Stimulated activated CD4-positive, alpha-beta T cell treated with anti-CD3 and anti-CD28 coated beads, Interleukin-1b, Interleukin-23, amount 100 ng/mL, for 24 hours (primary cell): ENCODE data around the gene ATP10A.
"Not testable (repeated sequence)": the region's sequence is repeated elsewhere in the genome, so short reads cannot be mapped to it uniquely, and the experiment has no call there.

ENCODE experiments used
- DNase-seq, 4 experiments: peaks; one replicate each; pipeline ENCODE4 v3.0.0-alpha.2; 2020; ENCODE audit warnings: low read depth in 4 of 4, low spot score in 1 of 4

The ATP10A gene

GRCh38 chr15:25776071-25776746 is 86.9 kb downstream of the ATP10A start:
- DNase-seq, result no peak

DNA sequence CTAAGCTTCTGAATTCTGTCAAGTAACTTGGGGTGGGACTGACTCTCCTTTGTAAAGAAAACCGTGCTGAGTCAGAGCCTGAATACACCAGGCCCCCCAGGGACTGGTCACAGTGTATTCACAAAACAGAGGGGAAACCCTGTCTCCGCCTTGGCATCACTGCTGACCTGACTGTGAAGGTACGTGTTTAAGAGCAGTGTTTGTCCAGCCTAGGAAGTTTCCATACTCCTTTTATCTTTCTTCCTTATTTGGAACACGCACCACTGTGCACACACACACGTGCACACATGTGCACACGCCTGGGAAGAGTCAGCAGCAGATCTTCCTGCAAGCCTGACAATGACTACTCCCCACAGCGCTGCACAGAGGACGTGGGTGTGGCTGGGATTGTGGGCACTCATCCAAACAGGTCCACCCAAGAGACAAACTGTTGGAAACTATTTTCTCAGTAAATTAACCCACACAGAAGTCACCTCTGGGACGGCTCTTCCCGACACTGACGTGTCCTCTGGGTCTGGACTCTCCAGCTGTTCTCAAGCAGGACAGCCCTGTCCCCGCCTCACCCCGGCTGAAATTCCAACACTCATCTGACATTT is 87.7 kb downstream of the ATP10A start:
- DNase-seq, result no peak

DNA sequence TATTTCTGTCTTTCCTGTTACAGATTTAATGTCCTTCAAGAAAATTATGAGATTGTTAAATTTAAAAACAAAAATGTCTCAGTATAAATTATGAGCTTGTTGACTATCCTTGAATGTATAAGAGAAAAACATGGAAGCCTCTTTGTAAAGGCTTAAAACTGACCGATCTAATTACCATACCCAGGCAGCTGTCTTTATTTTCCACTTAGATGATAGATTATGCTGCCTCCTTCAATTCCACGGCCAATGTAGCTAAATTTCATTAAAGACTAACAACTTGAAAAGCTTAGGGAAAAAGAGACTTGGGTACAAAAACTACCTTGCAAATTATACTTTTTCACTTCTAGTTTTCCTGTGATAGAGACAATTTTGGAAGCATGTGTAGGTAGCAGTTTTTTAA is 88.3 kb downstream of the ATP10A start:
- DNase-seq, result no peak

- no peak for DNase-seq
These were observed 89.9 kb downstream of the ATP10A start for GRCh38 chr15:25773248-25773647.

DNA sequence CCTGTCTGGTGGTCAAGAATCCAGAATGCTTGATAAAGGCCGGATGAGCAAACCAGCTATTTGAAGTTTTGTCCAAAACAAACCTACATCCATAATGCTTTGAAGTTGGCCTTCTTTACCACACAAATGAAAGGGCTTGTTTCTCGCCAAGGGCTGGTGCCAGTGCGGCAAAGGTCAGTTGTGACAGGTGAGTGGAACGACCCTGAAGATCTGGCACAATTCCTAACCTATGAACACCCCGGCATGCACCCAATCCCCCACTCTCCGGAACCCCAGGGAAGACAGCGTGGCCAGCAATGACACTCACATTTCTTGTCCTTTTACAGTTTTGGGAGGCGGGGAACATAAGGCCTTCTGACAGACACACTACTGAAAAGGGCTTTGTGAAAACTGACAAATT is 90.6 kb downstream of the ATP10A start:
- no peak for DNase-seq

DNA sequence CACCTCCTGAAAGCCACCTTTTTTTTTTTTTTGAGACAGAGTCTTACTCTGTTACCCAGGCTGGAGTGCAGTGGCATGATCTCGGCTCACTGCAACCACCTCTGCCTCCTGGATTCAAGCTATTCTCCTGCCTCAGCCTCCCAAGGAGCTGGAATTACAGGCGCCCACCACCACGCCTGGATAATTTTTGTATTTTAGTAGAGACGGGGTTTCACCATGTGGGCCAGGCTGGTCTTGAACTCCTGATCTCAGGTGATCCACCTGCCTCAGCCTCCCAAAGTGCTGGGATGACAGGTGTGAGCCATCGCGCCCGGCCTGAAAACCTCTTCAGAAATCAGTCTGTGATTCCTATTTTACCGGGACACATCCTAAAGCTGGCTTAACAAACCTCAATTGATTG is 91.4 kb downstream of the ATP10A start:
- not testable (repeated sequence) for DNase-seq

GRCh38 chr15:25771338-25771706 is 91.8 kb downstream of the ATP10A start:
- DNase-seq, result no peak

- DNase-seq, result no peak
These were observed 92.3 kb downstream of the ATP10A start for GRCh38 chr15:25770618-25771337.

GRCh38 chr15:25770031-25770430 is 93.1 kb downstream of the ATP10A start:
- DNase-seq, result no peak

GRCh38 chr15:25768271-25768670 is 94.9 kb downstream of the ATP10A start:
- no peak for DNase-seq

- no peak for DNase-seq
These were observed 95.6 kb downstream of the ATP10A start for GRCh38 chr15:25767356-25768151.

- DNase-seq, result no peak
These were observed 96.7 kb downstream of the ATP10A start for GRCh38 chr15:25766417-25766816.

DNA sequence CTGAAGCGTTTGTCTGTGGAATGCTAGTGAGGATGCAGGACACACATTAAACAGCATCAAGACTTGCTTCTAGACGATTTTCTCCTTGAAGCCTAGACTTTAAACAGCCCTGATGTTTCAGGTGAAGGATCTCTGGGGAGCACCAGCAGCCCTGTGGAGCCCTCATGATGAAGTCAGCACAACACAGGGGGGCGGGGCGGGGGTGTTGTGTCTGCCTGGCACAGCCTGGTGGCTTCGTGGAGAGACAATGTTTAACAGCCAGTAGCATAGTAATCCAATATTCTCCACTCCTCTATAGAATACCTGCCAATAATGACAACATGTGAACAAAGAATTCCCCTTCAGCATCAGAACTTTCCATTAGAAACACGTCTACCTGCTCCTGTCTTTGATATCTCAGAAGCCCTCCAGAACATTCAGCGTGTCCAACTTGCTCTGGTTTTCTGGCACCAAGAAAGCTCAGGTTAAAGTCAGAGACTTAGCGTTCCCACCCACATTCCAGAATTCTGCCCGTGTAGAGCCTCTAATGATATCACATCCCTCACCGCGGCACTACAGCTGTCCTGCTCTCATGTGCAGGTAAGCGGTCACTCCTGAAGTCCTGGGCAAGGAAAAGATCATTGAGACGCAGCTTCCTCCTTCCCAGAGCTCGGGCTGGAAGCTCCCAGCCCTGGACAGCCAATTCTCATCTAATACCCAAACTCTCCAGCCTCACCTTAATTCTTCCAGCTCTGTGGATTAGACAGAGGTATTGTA is 98.0 kb downstream of the ATP10A start:
- no peak for DNase-seq

GRCh38 chr15:25763954-25764353 is 99.2 kb downstream of the ATP10A start:
- no peak for DNase-seq

DNA sequence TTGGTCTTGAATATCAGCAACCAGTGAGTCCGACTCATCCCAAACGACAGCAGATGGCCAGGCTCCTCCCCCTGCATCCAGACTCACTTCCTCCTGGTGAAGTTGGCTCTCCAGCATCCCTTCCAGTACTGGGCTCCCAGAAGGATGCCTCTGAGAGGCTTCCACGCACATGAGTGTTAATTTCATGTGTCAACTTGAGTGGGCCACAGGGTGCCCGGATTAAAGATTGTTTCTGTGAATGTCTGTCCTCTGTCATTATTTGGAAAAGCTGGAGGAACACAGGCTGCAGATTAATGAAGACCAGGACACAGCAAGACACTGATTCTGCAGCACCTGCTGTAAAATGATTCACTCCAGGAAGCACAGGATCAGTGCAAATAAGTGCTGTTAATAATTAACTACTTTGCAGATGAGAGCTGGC is 99.8 kb downstream of the ATP10A start:
- DNase-seq, result no peak

- DNase-seq, result no peak
These were observed 101.0 kb downstream of the ATP10A start for GRCh38 chr15:25761971-25762662.

- DNase-seq, result no peak
These were observed 103.7 kb downstream of the ATP10A start for GRCh38 chr15:25759421-25759820.

DNA sequence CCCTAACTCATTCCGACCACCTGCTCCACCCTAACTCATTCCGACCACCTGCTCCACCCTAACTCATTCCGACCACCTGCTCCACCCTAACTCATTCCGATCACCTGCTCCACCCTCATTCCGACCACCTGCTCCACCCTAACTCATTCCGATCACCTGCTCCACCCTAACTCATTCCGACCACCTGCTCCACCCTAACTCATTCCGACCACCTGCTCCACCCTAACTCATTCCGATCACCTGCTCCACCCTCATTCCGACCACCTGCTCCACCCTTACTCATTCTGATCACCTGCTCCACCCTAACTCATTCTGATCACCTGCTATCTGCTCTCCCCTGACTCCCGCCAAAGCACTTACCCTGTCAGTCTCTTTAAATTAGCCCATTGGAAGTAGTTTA is 104.5 kb downstream of the ATP10A start:
- DNase-seq, result not testable (repeated sequence)

- no peak for DNase-seq
These were observed 119.4 kb downstream of the ATP10A start for GRCh38 chr15:25743548-25744275.
